CD14-positive monocyte (primary cell): Measurements from ENCODE around the gene AP1S1. TPM values are rescaled to one million over a fixed set of nuclear protein-coding genes. Genes with fewer than 3 reads are reported as not detected.
A peak's percentile ranks its signal among the peaks of the same experiment; 100 is the strongest.

Experiments
- DNase-seq, 3 donors: peaks; one replicate each; pipeline ENCODE4 v3.0.0-alpha.2; 2011 to 2022
- H2AFZ ChIP-seq: 2 replicates; pipeline ENCODE4 v1.6.0; 2012; ENCODE audit warnings: mild to moderate bottlenecking, low read depth, low read length, inconsistent platforms; ENCODE audit not compliant: insufficient read depth, poor library complexity, severe bottlenecking
- H3K27ac ChIP-seq, 2 donors: 1 replicate in 1 of 2; 2 replicates in 1 of 2; pipeline ENCODE4 v1.5.1; 2012 to 2013; ENCODE audit warnings: low read length in 2 of 2, control low read depth in 1 of 2, inconsistent platforms in 1 of 2, low read depth in 1 of 2, mild to moderate bottlenecking in 1 of 2
- H3K27me3 ChIP-seq, 2 donors: one replicate each; pipeline versions ENCODE4 v1.6.0 to v1.6.1; 2011 to 2013; ENCODE audit warnings: low read length in 2 of 2; ENCODE audit not compliant: control insufficient read depth in 2 of 2, insufficient read depth in 2 of 2
- H3K36me3 ChIP-seq, 2 donors: replicated peaks in 1 of 2; 1 replicate in 1 of 2; 2 replicates in 1 of 2; pipeline versions ENCODE4 v1.5.1 to v1.6.1; 2012 to 2013; ENCODE audit warnings: low read length in 2 of 2, control low read depth in 1 of 2, inconsistent platforms in 1 of 2, mild to moderate bottlenecking in 1 of 2; ENCODE audit not compliant: insufficient read depth in 2 of 2, control insufficient read depth in 1 of 2
- H3K4me1 ChIP-seq, 2 donors: 1 replicate in 1 of 2; 2 replicates in 1 of 2; pipeline versions ENCODE4 v1.5.1 to v1.6.1; 2012 to 2013; ENCODE audit warnings: low read length in 2 of 2, control low read depth in 1 of 2, inconsistent platforms in 1 of 2, mild to moderate bottlenecking in 1 of 2, moderate library complexity in 1 of 2; ENCODE audit not compliant: insufficient read depth in 2 of 2, control insufficient read depth in 1 of 2
- H3K4me2 ChIP-seq: replicated peaks from 2 replicates; pipeline ENCODE3; 2012; ENCODE audit warnings: low read length, moderate library complexity, mild to moderate bottlenecking; ENCODE audit not compliant: poor library complexity, severe bottlenecking; ENCODE audit errors: extremely low read depth
- H3K4me3 ChIP-seq, 3 experiments: fragments of 200-600 bp in 1 of 3; sonication (generic) in 1 of 3; replicated peaks in 1 of 3; 1 replicate in 2 of 3; 2 replicates in 1 of 3; pipeline ENCODE4 v1.5.1; 2011 to 2013; ENCODE audit warnings: low read length in 3 of 3, mild to moderate bottlenecking in 3 of 3, control low read depth in 2 of 3, low read depth in 2 of 3, inconsistent platforms in 1 of 3, moderate library complexity in 1 of 3
- H3K79me2 ChIP-seq: 2 replicates; pipeline ENCODE4 v1.6.0; 2012; ENCODE audit warnings: mild to moderate bottlenecking, control low read depth, inconsistent platforms, low read length, moderate library complexity; ENCODE audit not compliant: insufficient read depth
- H3K9ac ChIP-seq: 2 replicates; pipeline ENCODE4 v1.6.0; 2017; ENCODE audit warnings: low read length, mild to moderate bottlenecking; ENCODE audit not compliant: insufficient read depth, poor library complexity, severe bottlenecking
- H3K9me3 ChIP-seq, 2 donors: replicated peaks in 1 of 2; 1 replicate in 1 of 2; 2 replicates in 1 of 2; pipeline versions ENCODE4 v1.5.1 to v1.6.1; 2012 to 2013; ENCODE audit warnings: low read length in 2 of 2, control low read depth in 1 of 2; ENCODE audit not compliant: control insufficient read depth in 1 of 2, insufficient read depth in 1 of 2
- H4K20me1 ChIP-seq: 2 replicates; pipeline ENCODE4 v1.6.0; 2012; ENCODE audit warnings: mild to moderate bottlenecking, low read length, control low read depth, moderate library complexity; ENCODE audit not compliant: insufficient read depth
- H3K27ac Mint-ChIP-seq, 7 donors: one replicate each; pipeline ENCODE4 v1.8.0; 2020; ENCODE audit warnings: mild to moderate bottlenecking in 7 of 7, mixed read lengths in 7 of 7, moderate library complexity in 6 of 7, inconsistent platforms in 2 of 7
- H3K27me3 Mint-ChIP-seq, 3 donors: one replicate each; pipeline ENCODE4 v1.8.0; 2021 to 2022; ENCODE audit warnings: low read depth in 3 of 3, mild to moderate bottlenecking in 3 of 3, mixed read lengths in 3 of 3, moderate library complexity in 3 of 3, inconsistent platforms in 1 of 3
- H3K36me3 Mint-ChIP-seq, 2 donors: one replicate each; pipeline ENCODE4 v1.8.0; 2020; ENCODE audit warnings: mixed read lengths in 2 of 2, inconsistent platforms in 1 of 2, mild to moderate bottlenecking in 1 of 2
- H3K4me1 Mint-ChIP-seq: one replicate; pipeline ENCODE4 v1.8.0; 2020; ENCODE audit warnings: mild to moderate bottlenecking, mixed read lengths
- H3K4me3 Mint-ChIP-seq, 2 donors: one replicate each; pipeline ENCODE4 v1.8.0; 2020; ENCODE audit warnings: mild to moderate bottlenecking in 2 of 2, mixed read lengths in 2 of 2, moderate library complexity in 1 of 2
- H3K9me3 Mint-ChIP-seq, 7 donors: one replicate each; pipeline ENCODE4 v1.8.0; 2020 to 2022; ENCODE audit warnings: mixed read lengths in 7 of 7, mild to moderate bottlenecking in 6 of 7, moderate library complexity in 6 of 7, inconsistent platforms in 2 of 7
- WGBS: methylation state at CpG from one replicate; pipeline ENCODE4 v1.1.5; 2013; ENCODE audit warnings: missing lambda C conversion rate; ENCODE audit not compliant: insufficient coverage; 5-methylcytosine and 5-hydroxymethylcytosine counted together
- intact Hi-C, 2 donors: fragments of 100-400 bp; cut with micrococcal nuclease; formaldehyde crosslinking; loops; one replicate each; pipeline versions ENCODE4 v1.15.0 to v1.15.1; 2023
- polyA plus RNA-seq, 3 donors: library from polyadenylated mRNA; depleted of rRNA in 1 of 3; unstranded in 2 of 3; stranded (reverse) in 1 of 3; fragments of 300-500 nt in 2 of 3; fragments of >200 nt in 1 of 3; fragmentation: Illumina TruSeq in 2 of 3; gene quantifications; 1 replicate in 2 of 3; 2 replicates in 1 of 3; pipeline ENCODE4 v1.2.3, GENCODE V29; 2012 to 2021
- TF ChIP-seq, protein P1 (sequence below): fragments of 200-600 bp; IDR thresholded peaks from one replicate; pipeline ENCODE4 v1.8.0; 2022; ENCODE audit warnings: antibody characterized with exemption, mild to moderate bottlenecking

The AP1S1 gene
- polyA plus RNA-seq, 3 donors, result 10.1 to 21.3 (median 10.9) TPM

- intact Hi-C loops, result loop anchor here in 1 of 2 donors (2.0 kb wide), 1 partner anchor 15 kb away; no protein-coding TSS in a partner anchor
- peak overlapping the region in 4 of 7 donors; percentile 40 to 89 (median 71) for H3K27ac Mint-ChIP-seq
- H3K27me3 ChIP-seq, result peaks cover 74 to 97% of the 10 kb centered on the region in 2 donors
- H3K4me1 Mint-ChIP-seq, result peaks cover 68% of the 10 kb centered on the region
- no peak overlapping the region for H3K4me3 ChIP-seq
- H3K79me2 ChIP-seq, result no peaks in the 10 kb centered on the region
- H3K27me3 Mint-ChIP-seq, result peaks cover 98 to 100% (median 98%) of the 10 kb centered on the region in 3 donors
- peak overlapping the region in 1 of 2 donors; percentile 88 for H3K4me3 Mint-ChIP-seq
- no peaks in the 10 kb centered on the region for H3K36me3 ChIP-seq
- H4K20me1 ChIP-seq, result peaks cover 7% of the 10 kb centered on the region
- peak overlapping the region; percentile 22 for H3K4me2 ChIP-seq
- peaks cover 8 to 57% (median 36%) of the 10 kb centered on the region in 7 donors for H3K9me3 Mint-ChIP-seq
- peak; percentile 49 to 75 (median 57) for DNase-seq
- no peak overlapping the region for H3K9ac ChIP-seq
- no peak overlapping the region for H3K27ac ChIP-seq
- WGBS, result 2% methylated on average over 21 of the region's 33 CpGs
- H3K36me3 Mint-ChIP-seq, result peaks cover 20 to 37% of the 10 kb centered on the region in 2 donors
- peaks cover 10 to 48% of the 10 kb centered on the region in 2 donors for H3K9me3 ChIP-seq
- peaks cover 50 to 59% of the 10 kb centered on the region in 2 donors for H3K4me1 ChIP-seq
- H2AFZ ChIP-seq, result no peak overlapping the region
- TF ChIP-seq, protein P1, sequence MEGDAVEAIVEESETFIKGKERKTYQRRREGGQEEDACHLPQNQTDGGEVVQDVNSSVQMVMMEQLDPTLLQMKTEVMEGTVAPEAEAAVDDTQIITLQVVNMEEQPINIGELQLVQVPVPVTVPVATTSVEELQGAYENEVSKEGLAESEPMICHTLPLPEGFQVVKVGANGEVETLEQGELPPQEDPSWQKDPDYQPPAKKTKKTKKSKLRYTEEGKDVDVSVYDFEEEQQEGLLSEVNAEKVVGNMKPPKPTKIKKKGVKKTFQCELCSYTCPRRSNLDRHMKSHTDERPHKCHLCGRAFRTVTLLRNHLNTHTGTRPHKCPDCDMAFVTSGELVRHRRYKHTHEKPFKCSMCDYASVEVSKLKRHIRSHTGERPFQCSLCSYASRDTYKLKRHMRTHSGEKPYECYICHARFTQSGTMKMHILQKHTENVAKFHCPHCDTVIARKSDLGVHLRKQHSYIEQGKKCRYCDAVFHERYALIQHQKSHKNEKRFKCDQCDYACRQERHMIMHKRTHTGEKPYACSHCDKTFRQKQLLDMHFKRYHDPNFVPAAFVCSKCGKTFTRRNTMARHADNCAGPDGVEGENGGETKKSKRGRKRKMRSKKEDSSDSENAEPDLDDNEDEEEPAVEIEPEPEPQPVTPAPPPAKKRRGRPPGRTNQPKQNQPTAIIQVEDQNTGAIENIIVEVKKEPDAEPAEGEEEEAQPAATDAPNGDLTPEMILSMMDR, result peak; percentile 89
These were observed 15.7 kb downstream of the AP1S1 start for GRCh38 chr7:101169838-101170551.

GRCh38 chr7:101170617-101171441 is 16.6 kb downstream of the AP1S1 start:
- Mint-ChIP-seq H3K4me3 (peak overlapping the region in 1 of 2 donors; percentile 88), H3K4me1 (peaks cover 65% of the 10 kb centered on the region), H3K27ac (peak overlapping the region in 3 of 7 donors; percentile 26 to 82 (median 63)), H3K36me3 (peaks cover 13 to 34% of the 10 kb centered on the region in 2 donors), H3K9me3 (peaks cover 6 to 55% (median 32%) of the 10 kb centered on the region in 7 donors), H3K27me3 (peaks cover 98 to 100% (median 98%) of the 10 kb centered on the region in 3 donors)
- Histone ChIP-seq H3K27me3 (peaks cover 79 to 99% of the 10 kb centered on the region in 2 donors), H2AFZ (no peak overlapping the region), H3K9me3 (peaks cover 5 to 42% of the 10 kb centered on the region in 2 donors), H3K4me3 (no peak overlapping the region), H3K79me2 (no peaks in the 10 kb centered on the region), H3K36me3 (no peaks in the 10 kb centered on the region), H3K4me1 (peaks cover 45 to 51% of the 10 kb centered on the region in 2 donors), H3K4me2 (no peak overlapping the region), H3K9ac (no peak overlapping the region), H3K27ac (no peak overlapping the region), H4K20me1 (peaks cover 3% of the 10 kb centered on the region)
- WGBS, result 4% methylated on average over 10 of the region's 17 CpGs
- intact Hi-C loops, result loop anchor here in 1 of 2 donors (2.0 kb wide), 1 partner anchor 14 kb away; no protein-coding TSS in a partner anchor
- TF ChIP-seq, protein P1, result no peak
- peak in 1 of 3 donors; percentile 52 for DNase-seq
